GM18519 (cell line): ENCODE measurements around the gene KIF23.

Experiments
- ATAC-seq: cut with Tn5 transposase; IDR thresholded peaks from one replicate; pipeline ENCODE4 v1.9.1; 2021; ENCODE audit warnings: mild to moderate bottlenecking, moderate library complexity; ENCODE audit not compliant: unreplicated experiment, low FRiP score

KIF23 gene

GRCh38 chr15:69484837-69485236, 70.7 kb downstream of the KIF23 start:
- no peak for ATAC-seq

DNA sequence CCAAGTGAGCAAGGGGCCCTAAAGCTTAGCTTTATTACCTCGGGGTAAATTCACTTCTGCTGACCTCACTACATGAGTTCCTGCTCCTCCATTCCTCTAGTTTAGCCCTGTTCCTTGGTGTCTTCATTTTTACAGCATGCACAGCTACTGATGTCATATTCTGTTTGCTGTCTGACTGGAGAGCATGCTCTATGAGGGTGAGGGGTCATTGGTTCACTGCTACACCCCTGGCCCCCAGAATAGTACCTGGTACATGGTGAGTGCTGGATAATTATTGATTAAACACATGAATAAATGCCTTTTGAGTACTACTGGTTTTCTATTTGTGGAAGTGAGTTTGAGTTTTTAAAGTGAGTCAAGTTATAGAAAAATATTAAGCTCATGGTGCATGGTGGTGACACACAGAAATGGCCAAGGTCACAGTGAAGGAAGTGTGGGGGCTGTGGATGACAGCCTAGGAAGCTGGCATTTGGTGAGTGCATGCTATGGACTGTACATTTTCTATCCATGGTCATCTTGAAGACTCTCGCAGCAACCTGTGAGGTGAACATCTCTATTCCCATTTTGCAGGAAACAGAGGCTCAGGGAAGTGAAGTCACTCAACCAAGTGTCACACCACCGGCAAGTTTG, 72.4 kb downstream of the KIF23 start:
- no peak for ATAC-seq

GRCh38 chr15:69489073-69489571, 75.0 kb downstream of the KIF23 start:
- ATAC-seq, result no peak

DNA sequence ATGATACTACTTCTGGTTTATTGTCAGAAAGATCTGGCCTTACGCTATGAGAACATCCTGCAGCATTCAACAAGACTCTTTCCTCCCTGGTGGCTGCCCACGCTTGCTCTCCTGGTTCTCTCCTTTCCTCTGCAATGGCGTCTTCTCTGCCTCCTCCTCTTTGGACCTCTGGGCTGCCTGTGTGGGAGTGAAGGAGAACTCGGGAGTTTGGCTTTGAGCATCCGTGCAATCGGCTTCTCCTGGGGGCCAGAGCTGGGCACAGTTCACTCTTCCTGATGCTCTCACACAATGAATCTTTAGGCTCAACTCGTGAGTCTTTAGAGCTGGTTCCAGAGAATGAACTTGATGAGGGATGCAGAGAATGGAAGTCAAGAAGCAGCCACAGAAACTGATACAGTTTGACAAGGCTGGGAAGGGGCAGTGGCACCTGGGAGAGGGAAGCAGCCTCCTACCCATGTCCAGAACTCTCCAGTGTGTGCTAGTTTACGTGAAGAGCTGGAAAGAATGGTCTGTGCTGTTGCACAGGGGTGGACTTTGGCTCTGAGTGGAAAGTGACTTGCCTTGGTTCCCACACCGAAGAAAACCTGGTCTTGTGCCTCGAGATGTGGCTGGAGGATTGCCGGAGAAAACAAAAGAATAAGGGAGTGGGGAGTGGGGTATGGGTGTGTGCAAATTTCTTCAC, 76.3 kb downstream of the KIF23 start:
- no peak for ATAC-seq

GRCh38 chr15:69491038-69491505, 76.9 kb downstream of the KIF23 start:
- ATAC-seq, result no peak

- ATAC-seq, result no peak
Observed at GRCh38 chr15:69493406-69493805, 79.3 kb downstream of the KIF23 start.

- ATAC-seq, result no peak
Observed at GRCh38 chr15:69496001-69496400, 81.9 kb downstream of the KIF23 start.

DNA sequence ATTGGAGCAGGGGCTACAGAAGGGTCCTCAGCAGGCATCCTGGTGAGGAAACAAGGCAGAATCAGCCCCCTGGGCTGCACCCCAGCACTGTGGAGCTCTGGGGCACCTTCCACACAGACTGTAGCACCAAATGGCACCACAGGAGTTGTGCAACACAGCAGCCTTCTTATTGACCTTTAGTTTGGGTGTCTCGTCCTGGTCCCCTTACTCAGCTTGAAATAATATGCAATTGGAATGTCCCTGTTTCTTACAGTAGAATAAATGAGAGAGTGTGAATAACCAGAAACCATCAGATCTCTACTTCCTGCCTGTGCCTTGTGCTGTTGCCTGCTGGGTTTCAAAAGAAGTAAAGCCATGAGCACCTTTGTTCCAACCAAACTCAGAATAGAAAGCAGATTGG, 82.9 kb downstream of the KIF23 start:
- no peak for ATAC-seq

DNA sequence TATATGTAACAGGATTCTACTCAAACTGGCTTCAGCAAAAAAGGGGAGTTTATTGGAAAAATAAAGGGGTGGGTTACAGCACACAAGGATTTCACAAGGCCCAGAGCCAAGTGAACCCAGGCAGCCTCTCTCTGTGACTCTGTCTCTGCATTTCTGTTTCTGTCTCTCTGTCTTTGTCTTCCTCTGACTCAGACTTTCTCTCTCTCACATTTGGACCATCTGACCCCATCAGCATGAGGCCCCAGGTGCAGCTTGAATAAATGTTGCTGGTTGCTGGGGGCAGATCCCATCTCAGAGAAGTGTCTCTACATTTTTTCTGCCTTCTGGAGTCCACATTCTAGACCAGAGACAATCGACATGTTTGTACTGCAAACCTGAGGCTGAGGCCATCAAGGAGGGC, 83.5 kb downstream of the KIF23 start:
- no peak for ATAC-seq
